Measurements from ENCODE around the gene KRT28.

DNA sequence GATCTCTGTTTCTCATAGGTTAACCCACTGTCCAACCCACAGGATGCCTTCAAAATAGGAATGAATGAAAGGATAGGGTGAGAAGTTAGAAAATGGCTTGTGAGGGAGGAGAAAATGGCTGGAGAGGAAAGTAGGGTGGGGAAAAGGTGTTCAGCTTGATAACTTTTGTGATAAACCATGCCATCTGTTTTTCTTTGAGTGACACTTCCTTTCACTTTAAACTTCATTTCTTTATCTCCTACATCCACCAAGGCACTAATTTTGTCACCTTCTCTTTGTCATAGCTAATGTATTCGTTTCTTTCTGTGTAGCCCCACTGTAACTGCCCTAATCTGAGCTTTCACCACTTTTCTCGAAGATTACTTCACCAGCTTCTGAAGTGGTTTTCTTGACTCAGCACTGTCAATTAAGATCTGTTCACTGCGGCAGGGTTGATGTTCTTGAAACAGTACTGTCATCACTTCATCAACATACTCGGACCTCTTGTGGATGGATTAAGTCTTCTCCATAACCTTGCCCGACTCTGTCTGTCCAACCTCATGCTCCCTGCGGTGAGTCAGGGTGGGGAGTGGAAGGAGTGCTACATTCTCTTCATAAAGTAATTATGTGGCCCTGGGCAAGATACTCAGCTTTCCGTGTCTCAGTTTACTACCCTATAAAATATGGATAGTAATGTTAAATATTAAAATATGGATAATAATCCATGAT is 28.1 kb upstream of the KRT28 start:
- no peak for TF ChIP-seq POLR2AphosphoS5 (IDR thresholded peaks at IDR 0.05; ENCODE audit: borderline replicate concordance, low read depth, low read length)
- no peak for TF ChIP-seq EZH2 (IDR thresholded peaks at IDR 0.05)
- no peak for TF ChIP-seq FOXP2 (optimal IDR thresholded peaks at IDR 0.05; ENCODE audit: control extremely low read depth, extremely low read length, insufficient read depth)

Measured in SK-N-MC (cell line).